Measurements from ENCODE around the gene ADGRL3. TPM values are rescaled to one million over a fixed set of nuclear protein-coding genes. Genes with fewer than 3 reads are reported as not detected.

The ADGRL3 gene
- total RNA-seq, 1 donor from 2014 or later, result 34.5 TPM

DNA sequence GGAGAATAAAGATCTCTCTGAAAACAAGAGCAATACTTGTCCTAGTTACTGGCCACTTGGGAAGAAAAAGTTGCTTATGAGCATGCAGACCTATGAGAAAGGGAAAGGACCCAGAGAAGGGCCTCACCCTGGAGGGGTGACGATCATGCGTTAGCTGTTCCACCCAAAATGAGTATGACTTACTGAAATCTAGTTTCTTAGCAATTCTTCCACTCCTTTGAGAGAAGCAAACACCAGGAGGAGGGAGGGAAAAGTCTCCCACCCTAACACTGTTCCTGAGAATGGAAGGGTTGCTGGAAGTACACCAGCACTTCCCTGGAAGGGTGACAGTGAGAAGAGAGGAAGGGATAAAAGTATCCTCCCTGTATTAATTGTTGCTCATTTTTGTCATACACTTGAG lies 107.9 kb downstream of the ADGRL3 start:
- Mint-ChIP-seq H3K9me3 (peaks cover 6% of the 10 kb centered on the region), H3K36me3 (ENCODE audit: low read depth) (no peaks in the 10 kb centered on the region), H3K27me3 (ENCODE audit: low read depth) (no peaks in the 10 kb centered on the region), H3K27ac (ENCODE audit: unreplicated experiment) (no peak overlapping the region), H3K4me1 (peaks cover 5% of the 10 kb centered on the region), H3K4me3 (no peak overlapping the region)
- TF ChIP-seq, protein P1, sequence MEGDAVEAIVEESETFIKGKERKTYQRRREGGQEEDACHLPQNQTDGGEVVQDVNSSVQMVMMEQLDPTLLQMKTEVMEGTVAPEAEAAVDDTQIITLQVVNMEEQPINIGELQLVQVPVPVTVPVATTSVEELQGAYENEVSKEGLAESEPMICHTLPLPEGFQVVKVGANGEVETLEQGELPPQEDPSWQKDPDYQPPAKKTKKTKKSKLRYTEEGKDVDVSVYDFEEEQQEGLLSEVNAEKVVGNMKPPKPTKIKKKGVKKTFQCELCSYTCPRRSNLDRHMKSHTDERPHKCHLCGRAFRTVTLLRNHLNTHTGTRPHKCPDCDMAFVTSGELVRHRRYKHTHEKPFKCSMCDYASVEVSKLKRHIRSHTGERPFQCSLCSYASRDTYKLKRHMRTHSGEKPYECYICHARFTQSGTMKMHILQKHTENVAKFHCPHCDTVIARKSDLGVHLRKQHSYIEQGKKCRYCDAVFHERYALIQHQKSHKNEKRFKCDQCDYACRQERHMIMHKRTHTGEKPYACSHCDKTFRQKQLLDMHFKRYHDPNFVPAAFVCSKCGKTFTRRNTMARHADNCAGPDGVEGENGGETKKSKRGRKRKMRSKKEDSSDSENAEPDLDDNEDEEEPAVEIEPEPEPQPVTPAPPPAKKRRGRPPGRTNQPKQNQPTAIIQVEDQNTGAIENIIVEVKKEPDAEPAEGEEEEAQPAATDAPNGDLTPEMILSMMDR (conservative IDR thresholded peaks at IDR 0.05), result no peak
- DNase-seq (ENCODE audit: low read depth, low spot score), result no peak

DNA sequence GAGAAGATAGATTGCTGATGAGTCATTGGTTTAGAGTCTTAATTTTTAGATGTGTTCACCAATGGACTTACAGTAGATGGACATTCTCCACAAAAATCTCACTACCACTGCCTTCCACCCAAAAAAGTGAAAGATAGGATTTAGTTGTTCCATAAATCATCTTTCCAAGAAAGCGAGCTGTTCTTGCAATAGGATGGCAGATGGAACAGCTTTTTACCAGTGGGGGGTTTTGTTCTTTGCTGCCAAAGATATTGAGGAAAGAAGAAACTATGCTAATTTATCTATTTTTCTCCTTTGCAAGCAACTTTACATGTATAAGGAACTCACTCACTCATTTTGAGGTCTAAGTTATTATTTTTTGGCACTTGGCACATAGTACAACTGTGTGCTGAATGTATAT lies 109.5 kb downstream of the ADGRL3 start:
- Mint-ChIP-seq H3K4me3 (no peak overlapping the region), H3K36me3 (ENCODE audit: low read depth) (peaks cover 3% of the 10 kb centered on the region), H3K27me3 (ENCODE audit: low read depth) (no peaks in the 10 kb centered on the region), H3K27ac (ENCODE audit: unreplicated experiment) (no peak overlapping the region), H3K9me3 (peaks cover 6% of the 10 kb centered on the region), H3K4me1 (peaks cover 5% of the 10 kb centered on the region)
- no peak for DNase-seq (ENCODE audit: low read depth, low spot score)
- TF ChIP-seq, protein P1 (conservative IDR thresholded peaks at IDR 0.05), result no peak

DNA sequence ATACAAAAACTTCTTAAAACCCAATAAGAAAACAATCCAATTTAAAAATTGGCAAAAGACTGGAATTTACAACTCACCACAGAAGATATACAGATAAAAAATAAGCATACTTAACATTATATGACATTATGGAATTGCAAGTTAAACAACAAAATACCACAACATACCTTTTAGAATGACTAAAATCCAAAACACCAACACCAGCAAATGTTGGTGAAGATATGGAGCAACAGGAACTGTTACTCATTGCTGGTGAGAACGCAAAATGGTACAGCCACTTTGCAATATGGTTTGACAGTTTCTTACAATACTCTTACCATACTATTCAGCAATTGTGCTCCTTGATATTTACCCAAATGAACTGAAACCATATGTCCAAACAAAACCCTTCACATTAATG lies 112.4 kb downstream of the ADGRL3 start:
- H3K27ac Mint-ChIP-seq (ENCODE audit: unreplicated experiment), result no peak overlapping the region
- H3K36me3 Mint-ChIP-seq (ENCODE audit: low read depth), result peaks cover 12% of the 10 kb centered on the region
- no peak for DNase-seq (ENCODE audit: low read depth, low spot score)
- H3K27me3 Mint-ChIP-seq (ENCODE audit: low read depth), result no peaks in the 10 kb centered on the region
- peaks cover 6% of the 10 kb centered on the region for H3K9me3 Mint-ChIP-seq
- H3K4me1 Mint-ChIP-seq, result peaks cover 5% of the 10 kb centered on the region
- no peak overlapping the region for H3K4me3 Mint-ChIP-seq
- TF ChIP-seq, protein P1 (conservative IDR thresholded peaks at IDR 0.05), result no peak

DNA sequence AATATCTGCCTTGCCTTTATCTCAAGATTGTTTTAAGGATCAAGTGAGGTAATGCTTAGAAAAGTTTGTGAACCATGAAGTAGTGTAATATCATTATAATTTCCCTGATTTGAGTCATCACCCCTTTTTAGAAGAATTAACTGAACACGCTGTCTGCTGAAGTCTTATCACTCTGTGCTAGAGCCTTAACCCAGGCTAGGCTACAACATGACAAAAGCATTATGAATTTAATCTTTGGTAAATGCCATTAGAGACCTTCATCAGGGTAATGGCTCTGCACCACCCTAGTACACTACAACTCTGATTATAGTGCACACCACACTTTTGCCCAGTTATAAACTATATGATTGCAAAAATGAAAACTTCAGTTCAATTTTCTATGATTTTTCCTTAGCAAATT lies 118.3 kb downstream of the ADGRL3 start:
- Mint-ChIP-seq H3K27ac (ENCODE audit: unreplicated experiment) (no peak overlapping the region), H3K4me1 (no peaks in the 10 kb centered on the region), H3K4me3 (no peak overlapping the region), H3K36me3 (ENCODE audit: low read depth) (peaks cover 33% of the 10 kb centered on the region), H3K27me3 (ENCODE audit: low read depth) (no peaks in the 10 kb centered on the region), H3K9me3 (peaks cover 7% of the 10 kb centered on the region)
- TF ChIP-seq, protein P1 (conservative IDR thresholded peaks at IDR 0.05), result no peak
- DNase-seq (ENCODE audit: low read depth, low spot score), result no peak

DNA sequence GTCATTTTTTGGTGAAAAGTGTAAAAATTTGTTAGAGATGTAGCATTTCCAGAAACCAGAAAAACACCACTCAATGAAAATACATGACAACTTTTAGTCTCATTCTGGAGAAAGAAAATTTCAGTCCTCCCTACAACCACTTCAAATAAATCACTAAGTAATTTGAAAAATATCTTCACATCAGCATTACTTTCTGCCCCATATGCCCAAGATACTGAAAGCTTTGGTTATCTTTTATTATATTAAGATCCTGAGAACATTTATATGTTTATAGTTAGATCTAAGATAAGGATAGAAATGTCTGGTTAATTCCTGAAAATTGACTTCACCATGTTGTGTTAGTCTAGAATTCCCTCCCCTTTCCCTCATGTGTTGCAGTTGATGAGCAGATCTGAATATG lies 119.0 kb downstream of the ADGRL3 start:
- Mint-ChIP-seq H3K27me3 (ENCODE audit: low read depth) (no peaks in the 10 kb centered on the region), H3K36me3 (ENCODE audit: low read depth) (peaks cover 40% of the 10 kb centered on the region), H3K9me3 (peaks cover 7% of the 10 kb centered on the region), H3K4me1 (no peaks in the 10 kb centered on the region), H3K4me3 (no peak overlapping the region), H3K27ac (ENCODE audit: unreplicated experiment) (no peak overlapping the region)
- no peak for DNase-seq (ENCODE audit: low read depth, low spot score)
- TF ChIP-seq, protein P1 (conservative IDR thresholded peaks at IDR 0.05), result no peak

DNA sequence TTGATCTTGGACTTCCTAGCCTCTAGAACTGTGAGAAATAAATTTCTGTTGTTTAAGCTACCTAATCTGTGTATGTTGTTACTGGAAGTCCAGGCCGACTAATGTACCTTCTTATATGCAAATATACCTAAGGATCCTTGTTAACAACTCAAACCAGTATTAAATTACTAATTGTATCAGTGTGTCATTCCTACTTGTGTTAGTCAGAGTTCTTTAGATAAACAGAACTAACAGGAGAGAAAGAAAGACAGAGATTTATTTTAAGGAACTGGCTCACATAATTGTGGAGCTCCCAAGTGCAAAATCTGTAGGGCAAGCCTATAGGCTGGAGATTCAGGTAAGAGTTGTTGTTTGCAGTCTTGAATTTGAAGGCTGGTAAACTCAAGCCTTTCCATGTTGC lies 120.0 kb downstream of the ADGRL3 start:
- H3K36me3 Mint-ChIP-seq (ENCODE audit: low read depth), result peaks cover 34% of the 10 kb centered on the region
- no peaks in the 10 kb centered on the region for H3K27me3 Mint-ChIP-seq (ENCODE audit: low read depth)
- no peak overlapping the region for H3K27ac Mint-ChIP-seq (ENCODE audit: unreplicated experiment)
- TF ChIP-seq, protein P1 (conservative IDR thresholded peaks at IDR 0.05), result no peak
- no peak overlapping the region for H3K4me3 Mint-ChIP-seq
- H3K9me3 Mint-ChIP-seq, result peaks cover 7% of the 10 kb centered on the region
- no peaks in the 10 kb centered on the region for H3K4me1 Mint-ChIP-seq
- no peak for DNase-seq (ENCODE audit: low read depth, low spot score)
